Fibroblast of skin of scalp (primary cell): ENCODE measurements around the gene ERFE.
A peak's percentile ranks its signal among the peaks of the same experiment; 100 is the strongest.

ENCODE experiments used
- DNase-seq: peaks from one replicate; pipeline ENCODE4 v3.0.0-alpha.2; 2013

The ERFE gene

GRCh38 chr2:238155761-238156694, 2.7 kb upstream of the ERFE start:
- no peak for DNase-seq

DNA sequence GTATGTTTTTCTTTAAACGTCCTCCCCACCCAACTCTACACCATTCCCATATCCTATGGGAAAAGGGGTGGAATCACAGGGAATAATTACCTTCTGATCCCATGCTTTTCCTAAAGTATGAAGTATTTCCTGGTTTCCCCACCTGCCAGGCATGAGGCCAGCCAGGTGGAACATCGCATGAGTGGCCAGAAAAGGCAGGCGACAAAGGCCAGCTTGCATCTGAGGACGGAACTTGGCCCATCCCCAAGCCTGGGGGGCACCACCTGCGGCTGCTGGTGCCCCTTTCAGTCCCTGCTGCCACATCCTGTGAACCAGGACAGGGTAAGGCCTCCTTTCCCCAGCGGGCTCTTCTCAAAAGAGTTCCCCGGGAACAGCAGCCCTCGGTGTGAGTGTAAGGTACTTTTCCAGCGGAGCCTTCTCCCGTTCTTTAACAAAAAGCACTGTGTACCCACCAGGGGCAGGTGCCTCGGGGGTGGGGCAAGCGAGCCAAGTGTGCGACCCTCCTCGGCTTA, 1.2 kb upstream of the ERFE start:
- no peak for DNase-seq

DNA sequence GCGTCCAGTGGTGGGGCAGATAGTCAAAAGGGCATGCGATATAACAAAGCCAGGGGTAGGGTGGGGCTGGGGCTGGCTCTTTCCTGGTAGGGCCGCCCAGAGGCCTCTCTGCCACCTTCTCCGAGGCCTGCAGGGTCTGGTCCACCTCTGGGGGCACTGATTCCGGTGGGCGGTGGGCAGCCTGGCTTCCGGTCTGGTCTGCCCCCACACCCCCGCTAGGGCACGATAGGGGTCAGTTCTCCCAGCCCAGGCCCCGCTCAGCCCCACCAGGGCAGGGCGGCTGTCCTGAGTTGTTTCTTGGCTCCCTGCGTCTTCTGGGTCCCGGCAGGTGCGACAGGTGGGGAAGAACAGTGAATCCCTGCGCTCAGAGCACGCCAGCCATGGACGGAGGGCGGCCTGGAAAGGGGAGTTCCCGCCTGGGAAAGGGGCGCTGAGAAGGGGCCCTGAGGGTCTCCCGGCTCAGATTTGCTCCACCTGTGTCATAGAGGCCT, 707 bp upstream of the ERFE start:
- no peak for DNase-seq

GRCh38 chr2:238159071-238159539, 335 bp downstream of the ERFE start:
- no peak for DNase-seq

GRCh38 chr2:238159661-238160205, 963 bp downstream of the ERFE start:
- DNase-seq: no peak

DNA sequence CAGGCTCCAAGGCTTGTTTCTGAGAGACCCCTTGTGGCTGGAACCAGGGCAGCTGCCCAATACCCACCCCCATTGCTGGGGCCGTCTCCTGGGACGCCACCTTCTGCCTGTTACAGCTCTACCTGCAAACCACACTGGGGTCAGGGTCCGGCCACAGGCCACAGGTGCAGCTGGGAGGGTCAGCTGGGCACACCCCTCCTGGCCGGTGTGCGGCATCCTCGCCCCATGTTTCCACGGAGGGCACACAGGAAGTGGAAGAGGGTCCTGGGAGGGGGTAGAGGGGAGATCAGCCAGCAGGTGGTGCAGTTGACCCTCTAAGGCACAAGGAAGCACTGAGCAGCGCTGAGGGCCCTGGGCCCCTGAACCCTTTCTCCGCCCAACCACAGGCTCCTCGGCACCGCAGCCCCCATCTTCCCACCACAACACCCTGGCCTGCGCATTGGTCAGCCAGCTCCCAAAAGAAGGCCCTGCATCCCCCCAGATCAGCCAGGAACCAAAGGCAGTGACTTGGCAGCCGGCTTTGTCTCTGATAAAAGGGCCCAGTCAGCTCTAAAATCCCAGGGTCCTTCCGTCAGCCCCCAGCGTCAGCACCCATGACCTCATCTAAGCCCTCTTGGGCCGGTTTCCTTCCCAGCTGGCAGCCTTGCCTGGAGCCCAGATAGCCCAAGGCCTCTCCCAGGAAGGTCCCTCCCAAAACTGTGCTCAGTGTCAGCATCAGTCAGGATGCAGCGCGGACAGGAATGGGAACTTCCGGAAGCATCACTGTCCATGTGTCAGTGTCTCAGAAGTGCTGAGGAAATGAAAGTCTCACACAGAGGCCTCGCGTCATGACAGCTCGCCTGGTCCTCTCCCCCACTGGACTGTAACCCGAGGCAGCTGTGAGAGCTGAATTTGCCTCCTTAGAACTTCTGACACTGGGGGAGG, 1.7 kb downstream of the ERFE start:
- DNase-seq: peak; percentile 25

DNA sequence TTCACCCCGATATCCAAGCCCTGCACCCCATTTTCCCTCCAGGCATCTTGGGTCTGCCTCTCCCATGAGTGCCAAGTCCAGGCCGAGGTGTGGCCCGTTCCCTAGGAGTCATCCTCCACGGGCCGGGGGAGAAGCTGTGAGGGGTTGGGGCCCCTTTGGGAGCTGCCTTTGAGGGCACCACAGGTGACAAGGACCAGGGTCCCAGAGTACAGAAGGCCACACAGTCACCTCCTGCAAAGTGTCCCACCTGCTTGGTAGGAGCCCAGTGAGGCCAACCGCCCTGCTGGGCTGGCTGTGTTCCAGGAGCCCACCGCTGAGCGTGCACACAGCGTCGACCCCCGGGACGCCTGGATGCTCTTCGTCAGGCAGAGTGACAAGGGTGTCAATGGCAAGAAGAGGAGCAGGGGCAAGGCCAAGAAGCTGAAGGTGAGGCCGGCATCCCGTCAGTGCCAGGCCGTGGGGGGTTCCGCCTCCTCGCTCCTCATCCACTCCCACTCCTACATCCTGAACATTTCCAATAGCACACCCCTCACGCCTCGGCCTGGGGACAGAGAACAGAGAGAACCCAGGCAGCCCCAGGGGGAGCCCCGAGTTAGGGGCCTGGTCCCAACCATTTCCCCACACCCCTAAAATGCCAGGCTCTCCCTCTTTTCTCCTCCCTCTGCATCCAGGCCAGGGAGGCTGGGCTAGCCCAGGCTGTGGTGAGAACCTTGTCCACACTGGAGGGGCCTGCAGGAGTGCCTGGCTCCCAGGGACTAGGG, 2.7 kb downstream of the ERFE start:
- DNase-seq: no peak

GRCh38 chr2:238162251-238162845, 3.6 kb downstream of the ERFE start:
- DNase-seq: no peak

DNA sequence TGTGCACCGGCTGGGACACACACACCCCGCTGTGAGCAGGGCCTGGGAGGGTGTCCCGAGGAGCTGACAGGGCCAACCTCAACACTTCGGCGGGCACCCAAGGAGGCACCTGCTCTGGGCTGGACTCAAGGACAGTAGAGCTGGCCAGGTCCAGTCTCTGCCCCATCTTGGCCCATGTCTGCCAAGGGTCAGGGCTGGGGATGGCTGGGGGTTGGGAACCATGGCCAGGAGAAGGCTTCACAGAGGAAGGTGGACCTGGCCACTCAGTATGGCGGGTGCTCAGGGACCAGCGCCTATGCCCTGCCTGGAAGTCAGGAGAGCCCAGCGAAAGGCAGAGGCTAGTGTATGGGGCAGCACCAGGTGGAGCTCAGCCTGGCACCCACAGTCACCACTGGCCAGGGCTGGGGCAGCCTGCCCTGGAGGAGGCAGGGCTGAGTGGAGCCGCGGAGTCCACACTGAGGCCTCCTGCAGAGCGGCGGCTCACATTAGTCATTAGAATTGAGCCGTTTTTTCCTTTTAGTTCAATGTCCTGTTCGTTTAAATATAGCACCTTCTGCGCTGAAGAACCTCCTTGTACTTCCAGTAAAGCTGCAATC, 4.2 kb downstream of the ERFE start:
- peak; percentile 49 for DNase-seq

DNA sequence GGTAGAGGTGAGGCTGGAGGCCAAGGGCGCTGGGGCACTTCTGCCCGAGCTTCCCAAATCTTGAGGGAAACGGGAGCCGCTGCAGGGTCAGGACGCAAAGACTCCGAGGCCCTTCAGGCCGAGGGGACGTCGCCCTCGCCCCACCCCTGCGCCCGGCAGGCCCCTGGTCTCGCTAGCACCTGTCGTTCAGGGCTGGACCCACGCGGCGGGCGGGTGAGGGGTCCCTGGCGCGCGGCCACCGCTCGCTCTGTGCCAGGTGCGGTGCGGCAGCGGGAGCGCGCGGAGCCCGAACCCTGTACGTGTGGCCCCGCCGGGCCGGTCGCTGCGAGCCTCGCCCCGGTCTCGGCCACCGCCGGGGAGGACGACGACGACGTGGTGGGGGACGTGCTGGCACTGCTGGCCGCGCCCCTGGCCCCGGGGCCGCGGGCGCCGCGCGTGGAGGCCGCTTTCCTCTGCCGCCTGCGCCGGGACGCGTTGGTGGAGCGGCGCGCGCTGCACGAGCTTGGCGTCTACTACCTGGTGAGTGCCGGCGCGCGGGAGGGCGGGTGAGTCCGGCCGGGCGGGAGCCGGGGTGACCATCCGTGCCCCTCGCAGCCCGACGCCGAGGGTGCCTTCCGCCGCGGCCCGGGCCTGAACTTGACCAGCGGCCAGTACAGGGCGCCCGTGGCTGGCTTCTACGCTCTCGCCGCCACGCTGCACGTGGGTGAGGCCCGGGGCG, 4.9 kb downstream of the ERFE start:
- no peak for DNase-seq

GRCh38 chr2:238164906-238165287, 6.1 kb downstream of the ERFE start:
- no peak for DNase-seq

GRCh38 chr2:238165288-238165921, 6.6 kb downstream of the ERFE start:
- no peak for DNase-seq

GRCh38 chr2:238166391-238167343, 7.9 kb downstream of the ERFE start:
- DNase-seq: no peak

DNA sequence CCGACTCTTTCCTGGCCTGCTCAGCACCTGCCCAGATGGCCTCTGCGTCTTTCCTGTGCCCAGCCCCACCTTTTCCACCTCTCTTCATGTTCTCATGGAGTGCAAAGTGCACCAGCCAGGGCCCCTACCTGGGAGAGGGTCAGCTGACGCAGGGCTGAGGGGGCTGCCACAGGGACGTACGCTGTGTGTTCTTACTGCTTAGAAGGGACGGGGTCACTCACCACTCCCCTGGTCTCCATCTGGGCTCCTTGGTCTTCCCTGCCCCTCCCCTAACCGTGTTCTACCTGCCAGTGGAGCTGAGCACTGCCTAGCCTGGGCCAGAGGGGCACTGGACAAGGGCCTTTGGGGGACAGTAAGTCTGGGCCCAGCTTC, 8.6 kb downstream of the ERFE start:
- DNase-seq: no peak

GRCh38 chr2:238167761-238168160, 9.0 kb downstream of the ERFE start:
- DNase-seq: peak; percentile 33

GRCh38 chr2:238168196-238169047, 9.7 kb downstream of the ERFE start:
- no peak for DNase-seq

GRCh38 chr2:238169048-238169707, 10.4 kb downstream of the ERFE start:
- peak; percentile 97 for DNase-seq
